Measurements from ENCODE around the gene PPP1CA. TPM values are rescaled to one million over a fixed set of nuclear protein-coding genes. Genes with fewer than 3 reads are reported as not detected.

PPP1CA gene
- total RNA-seq: 10 to 100 TPM; 50.6 to 97.8 (median 72.7) TPM

DNA sequence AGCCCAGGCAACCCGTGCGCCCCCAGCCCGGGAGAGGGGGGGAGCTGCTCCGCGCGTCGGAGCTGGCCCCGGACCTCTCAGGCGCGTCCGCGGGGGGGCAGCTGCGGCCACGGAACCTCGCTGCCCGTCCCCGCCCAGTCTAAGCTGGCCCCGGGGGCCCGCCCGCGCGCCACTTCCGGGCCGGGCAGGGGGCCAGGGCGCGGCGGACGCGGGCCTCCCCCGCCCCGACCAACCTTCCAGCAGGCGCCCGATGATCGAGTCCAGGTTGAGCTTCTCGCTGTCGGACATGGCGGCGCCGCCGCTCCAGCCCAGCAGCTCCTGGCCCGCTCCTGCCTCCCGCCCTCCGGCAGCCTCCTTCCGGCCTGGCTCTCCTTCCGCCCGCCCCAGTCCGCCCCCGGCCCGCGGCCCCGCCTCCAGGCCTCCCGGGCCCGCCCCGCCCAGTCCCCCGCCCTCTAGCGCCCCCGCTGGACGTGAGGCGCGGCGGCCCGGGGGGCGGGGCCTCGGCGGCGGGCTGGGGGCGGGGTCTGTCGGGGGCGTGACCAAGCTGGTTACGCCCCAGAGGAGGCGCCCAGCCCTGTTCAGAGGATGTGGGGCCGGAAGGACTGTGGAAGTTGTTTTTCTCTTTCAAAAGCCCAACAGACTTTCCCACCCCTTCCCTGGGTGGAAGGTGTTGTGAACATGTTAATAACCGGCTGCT, at the start of gene PPP1CA:
Gene PPP1CA, minus strand, starts transcription at position 364 of the 697 bp plus-strand sequence. Its CDS starts 76 bp downstream, at position 288.
- H3K27ac ChIP-seq: peak within 1 kb of the TSS; percentile 91 to 98 (median 94)
- peak within 1 kb of the TSS; percentile 75 to 99 (median 90) for H3K4me3 ChIP-seq
- DNase-seq (ENCODE audit: low spot score in 2 of 2): peak; percentile 78 to 83
- H3K4me1 ChIP-seq: peaks cover 0 to 74% (median 28%) of the 10 kb centered on the region in 4 donors
- H3K27me3 ChIP-seq: no peaks in the 10 kb centered on the region
- H3K9me3 ChIP-seq: no peaks in the 10 kb centered on the region
- 1 to 4% methylated on average over 5 to 24 of the region's 73 CpGs for WGBS, 2 donors
- peaks cover 0 to 39% (median 21%) of the 10 kb centered on the region in 3 donors for H3K36me3 ChIP-seq
- TF ChIP-seq CTCF (IDR thresholded peaks at IDR 0.05) (peak; percentile 52 to 93 (median 73)), EP300 (IDR thresholded peaks at IDR 0.05) (peak in 1 of 2 donors; percentile 70), POLR2A (IDR thresholded peaks at IDR 0.05) (peak; percentile 60 to 73)

- peaks cover 0 to 4% (median 0%) of the 10 kb centered on the region in 4 donors for H3K4me1 ChIP-seq
- no peaks in the 10 kb centered on the region for H3K27me3 ChIP-seq
- WGBS, 2 donors: 73 to 82% methylated on average over 18 to 21 of the region's 25 CpGs
- no peak for TF ChIP-seq CTCF (IDR thresholded peaks at IDR 0.05)
- TF ChIP-seq EP300 (IDR thresholded peaks at IDR 0.05): no peak
- no peak for TF ChIP-seq POLR2A (IDR thresholded peaks at IDR 0.05)
- H3K27ac ChIP-seq: no peak overlapping the region
- H3K9me3 ChIP-seq: no peaks in the 10 kb centered on the region
- DNase-seq (ENCODE audit: low spot score in 2 of 2): no peak
- no peaks in the 10 kb centered on the region for H3K36me3 ChIP-seq
- no peak overlapping the region for H3K4me3 ChIP-seq
These were observed 49.4 kb upstream of the PPP1CA start for GRCh38 chr11:67450796-67451657.

- Histone ChIP-seq H3K27ac (no peak overlapping the region), H3K27me3 (no peaks in the 10 kb centered on the region), H3K36me3 (no peaks in the 10 kb centered on the region), H3K9me3 (no peaks in the 10 kb centered on the region), H3K4me3 (no peak overlapping the region), H3K4me1 (peaks cover 0 to 21% (median 7%) of the 10 kb centered on the region in 4 donors)
- no peak for DNase-seq (ENCODE audit: low spot score in 2 of 2)
- TF ChIP-seq CTCF (IDR thresholded peaks at IDR 0.05) (no peak), EP300 (IDR thresholded peaks at IDR 0.05) (no peak), POLR2A (IDR thresholded peaks at IDR 0.05) (no peak)
- WGBS, 2 donors: 71 to 77% methylated on average over 9 of the region's 9 CpGs
These were observed 47.6 kb upstream of the PPP1CA start for GRCh38 chr11:67449116-67449844.

DNA sequence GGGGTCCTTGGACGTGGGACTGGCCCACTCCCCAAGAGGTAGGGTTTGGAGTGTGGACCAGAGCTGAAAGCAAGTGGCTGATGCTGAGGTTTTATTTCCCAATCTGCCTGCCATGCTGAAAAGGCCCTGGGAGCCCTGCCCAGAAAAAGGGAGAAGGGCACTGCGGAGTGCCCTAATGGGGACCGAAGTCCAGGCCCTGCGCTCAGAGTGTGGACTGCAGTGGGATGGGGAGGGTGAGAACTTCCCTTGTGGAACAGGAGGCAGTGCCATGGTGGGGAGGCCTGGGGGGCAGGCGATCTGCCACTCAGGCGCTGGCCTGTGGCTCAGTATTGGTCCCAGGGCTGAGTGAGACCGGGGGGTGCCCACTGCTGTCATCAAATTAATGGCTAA, 46.6 kb upstream of the PPP1CA start:
- Histone ChIP-seq H3K4me1 (peaks cover 0 to 23% (median 12%) of the 10 kb centered on the region in 4 donors), H3K9me3 (no peaks in the 10 kb centered on the region), H3K36me3 (no peaks in the 10 kb centered on the region), H3K27me3 (no peaks in the 10 kb centered on the region), H3K27ac (no peak overlapping the region), H3K4me3 (no peak overlapping the region)
- WGBS, 2 donors: 89 to 90% methylated on average over 7 of the region's 7 CpGs
- no peak for DNase-seq (ENCODE audit: low spot score in 2 of 2)
- TF ChIP-seq EP300 (IDR thresholded peaks at IDR 0.05) (no peak), CTCF (IDR thresholded peaks at IDR 0.05) (no peak), POLR2A (IDR thresholded peaks at IDR 0.05) (no peak)
